ENCODE results near the gene LAMA5.

Gene LAMA5

GRCh38 chr20:62403331-62403730, 36.2 kb upstream of the LAMA5 start:
- DNase-seq, result no peak

- DNase-seq, result no peak
These were observed 35.5 kb upstream of the LAMA5 start for GRCh38 chr20:62402456-62403150.

- DNase-seq, result no peak
These were observed 34.2 kb upstream of the LAMA5 start for GRCh38 chr20:62401331-62401779.

GRCh38 chr20:62400541-62400940, 33.4 kb upstream of the LAMA5 start:
- no peak for DNase-seq

- DNase-seq, result no peak
These were observed 32.9 kb upstream of the LAMA5 start for GRCh38 chr20:62400021-62400420.

- DNase-seq, result no peak
These were observed 31.2 kb upstream of the LAMA5 start for GRCh38 chr20:62398120-62398821.

GRCh38 chr20:62396367-62397239, 29.5 kb upstream of the LAMA5 start:
- no peak for DNase-seq

- no peak for DNase-seq
These were observed 28.5 kb upstream of the LAMA5 start for GRCh38 chr20:62395311-62396242.

- no peak for DNase-seq
These were observed 27.4 kb upstream of the LAMA5 start for GRCh38 chr20:62394248-62395245.

DNA sequence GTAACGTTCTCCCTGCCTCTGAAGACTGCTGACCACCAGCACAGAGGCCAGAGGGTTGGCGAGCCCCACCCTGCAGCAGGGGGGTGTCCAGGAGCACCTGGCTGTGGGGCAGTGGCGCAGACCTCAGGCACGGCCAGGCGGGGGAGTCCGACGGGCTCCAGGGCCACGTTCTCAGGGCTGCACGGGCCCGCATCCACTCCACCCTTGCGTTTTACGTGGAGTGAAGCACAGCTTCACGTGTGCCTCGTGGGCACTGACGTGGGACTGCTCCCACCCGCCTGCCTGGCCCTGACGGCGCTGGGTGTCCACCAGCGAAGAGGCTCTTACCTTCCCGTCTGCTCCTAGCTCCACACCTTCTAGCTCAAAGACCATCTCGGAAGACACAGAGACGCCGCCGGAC, 26.7 kb upstream of the LAMA5 start:
- no peak for DNase-seq

- DNase-seq, result no peak
These were observed 26.2 kb upstream of the LAMA5 start for GRCh38 chr20:62393335-62393665.

DNA sequence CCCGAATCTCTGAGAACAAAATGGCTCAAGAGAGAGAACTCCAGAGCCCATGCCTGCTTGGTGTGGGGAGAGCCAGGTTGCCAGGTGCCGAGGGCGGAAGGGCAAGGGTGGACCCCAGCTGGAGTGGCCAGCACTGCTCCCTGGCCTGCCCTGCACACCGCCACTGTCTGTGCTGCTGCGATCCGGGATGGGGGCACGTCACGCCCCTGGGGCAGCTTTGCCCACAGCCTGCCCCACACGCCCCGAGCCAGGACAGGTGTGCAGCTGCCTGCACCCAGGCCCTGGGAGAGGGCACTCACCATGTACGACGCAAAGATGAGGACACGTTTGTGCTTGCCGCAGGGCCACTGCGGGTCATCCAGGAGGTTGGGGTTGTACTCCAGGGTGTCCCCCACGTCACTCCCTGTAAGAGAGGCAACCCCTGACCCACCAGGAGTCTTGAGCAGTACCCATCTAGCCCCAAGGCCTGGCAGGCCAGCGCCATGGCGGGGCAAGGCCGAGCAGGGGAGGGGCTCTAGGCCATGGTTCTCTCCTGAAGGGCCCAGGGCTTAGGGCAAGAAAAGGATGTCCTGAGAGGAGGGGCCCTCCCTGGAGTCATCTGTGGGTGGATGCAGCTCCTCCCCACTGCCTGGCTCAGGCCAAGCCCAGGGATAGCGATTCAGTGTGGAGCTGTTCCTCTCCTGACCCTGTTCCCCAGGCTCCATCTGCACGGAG, 25.7 kb upstream of the LAMA5 start:
- no peak for DNase-seq

DNA sequence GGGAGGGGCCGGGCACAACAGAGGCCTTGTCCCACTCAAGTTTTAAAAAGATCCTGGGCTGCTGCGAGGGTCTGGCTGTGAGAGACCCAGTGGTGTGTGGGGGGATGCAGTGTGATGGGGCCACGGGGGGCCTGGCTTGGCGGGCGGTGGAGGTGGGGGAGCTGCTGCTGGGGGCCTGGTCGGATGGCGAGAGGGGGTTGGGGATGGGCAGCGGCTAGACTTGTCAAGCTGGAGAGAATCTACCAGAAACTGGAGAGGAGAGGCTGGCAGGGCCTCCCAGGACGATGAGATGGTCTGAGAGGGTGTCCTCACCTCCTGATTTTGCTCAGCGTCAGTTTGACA, 24.9 kb upstream of the LAMA5 start:
- no peak for DNase-seq

DNA sequence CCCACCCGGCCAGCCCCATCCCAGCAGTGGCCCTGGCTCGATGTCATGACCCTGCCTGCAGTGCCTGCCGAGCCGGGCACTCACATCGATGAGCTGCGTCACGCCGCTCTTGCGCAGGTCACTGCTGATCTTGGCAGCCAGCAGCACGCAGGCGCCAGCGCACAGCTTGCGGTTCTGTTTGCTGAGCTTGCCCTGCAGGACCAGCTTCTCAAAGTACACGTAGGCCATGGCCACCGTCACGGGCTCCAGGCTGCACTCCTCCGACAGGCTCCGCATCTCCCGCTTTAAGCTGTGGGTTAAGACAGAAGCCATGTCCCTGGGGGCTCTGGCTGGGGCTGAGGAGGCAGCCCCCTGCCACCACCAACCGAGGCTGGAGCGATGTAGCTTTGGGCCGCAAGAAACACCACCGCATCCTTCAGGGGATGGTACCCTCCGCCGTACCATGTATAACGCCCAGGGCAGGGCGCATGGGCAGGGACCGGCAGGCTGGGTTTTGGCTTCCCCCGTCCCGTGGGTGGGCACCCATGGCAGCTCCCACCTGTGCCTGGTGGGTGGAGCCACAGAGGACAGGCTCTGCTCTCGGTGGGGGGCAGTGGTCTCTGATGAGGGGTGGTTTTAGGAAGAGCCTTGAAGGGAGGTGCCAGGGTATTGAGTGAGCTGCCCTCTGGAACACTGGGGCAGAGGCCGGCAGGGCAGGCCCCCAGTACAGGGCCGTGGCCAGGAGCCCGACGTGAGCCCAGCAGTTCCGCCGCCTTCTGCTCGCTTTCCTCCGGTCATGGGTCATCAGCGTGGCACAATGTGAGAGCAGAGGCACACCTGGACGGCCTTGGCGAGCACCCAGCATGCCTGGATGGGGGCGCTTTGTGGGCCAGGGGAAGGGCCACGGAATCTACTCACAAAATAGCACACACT, 24.3 kb upstream of the LAMA5 start:
- no peak for DNase-seq

GRCh38 chr20:62390317-62391164, 23.4 kb upstream of the LAMA5 start:
- no peak for DNase-seq

- no peak for DNase-seq
These were observed 22.5 kb upstream of the LAMA5 start for GRCh38 chr20:62389601-62390087.

- no peak for DNase-seq
These were observed 21.9 kb upstream of the LAMA5 start for GRCh38 chr20:62388839-62389600.
